Epidermal melanocyte (primary cell): Measurements from ENCODE around the gene KCNAB3.

Source experiments
- DNase-seq: peaks from one replicate; pipeline ENCODE4 v3.0.0; 2011; ENCODE audit warnings: low spot score; ENCODE audit not compliant: insufficient read length

KCNAB3 gene

DNA sequence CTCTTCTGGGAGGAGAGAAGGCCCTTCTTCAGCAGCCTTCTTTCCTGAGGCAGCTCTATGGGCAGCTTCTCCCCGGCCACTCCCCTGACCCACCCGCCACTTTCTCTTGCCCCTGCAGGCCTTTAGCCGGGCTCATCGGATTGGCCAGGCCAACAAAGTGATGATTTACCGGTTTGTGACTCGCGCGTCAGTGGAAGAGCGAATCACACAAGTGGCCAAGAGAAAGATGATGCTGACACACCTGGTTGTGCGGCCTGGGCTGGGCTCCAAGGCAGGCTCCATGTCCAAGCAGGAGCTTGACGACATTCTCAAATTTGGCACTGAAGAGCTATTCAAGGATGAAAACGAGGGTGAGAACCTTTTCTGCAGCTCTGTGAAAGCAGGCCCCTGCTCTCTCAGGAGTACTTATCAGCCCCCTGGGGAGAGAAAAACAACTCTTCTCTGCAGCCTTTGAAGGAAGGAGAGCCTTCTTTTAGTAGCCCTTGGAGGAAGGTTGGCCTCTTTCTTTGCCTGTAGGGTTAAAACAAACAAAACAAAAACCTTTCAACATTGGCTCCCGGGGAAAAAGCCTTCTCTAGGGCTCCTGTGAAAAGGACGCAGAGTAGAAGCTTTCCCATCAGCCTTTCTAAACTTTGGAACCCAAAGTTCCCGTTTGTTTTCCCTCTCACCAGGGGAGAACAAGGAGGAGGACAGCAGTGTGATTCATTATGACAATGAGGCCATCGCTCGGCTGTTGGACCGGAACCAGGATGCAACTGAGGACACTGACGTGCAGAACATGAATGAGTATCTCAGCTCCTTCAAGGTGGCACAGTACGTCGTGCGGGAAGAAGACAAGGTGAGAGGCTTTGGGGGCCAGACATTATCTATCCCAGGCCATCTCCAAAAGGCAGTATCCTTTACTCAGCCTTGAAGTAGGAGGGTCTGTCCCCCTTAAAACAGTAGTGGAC, 26.2 kb downstream of the KCNAB3 start:
- peak; percentile 3 for DNase-seq

DNA sequence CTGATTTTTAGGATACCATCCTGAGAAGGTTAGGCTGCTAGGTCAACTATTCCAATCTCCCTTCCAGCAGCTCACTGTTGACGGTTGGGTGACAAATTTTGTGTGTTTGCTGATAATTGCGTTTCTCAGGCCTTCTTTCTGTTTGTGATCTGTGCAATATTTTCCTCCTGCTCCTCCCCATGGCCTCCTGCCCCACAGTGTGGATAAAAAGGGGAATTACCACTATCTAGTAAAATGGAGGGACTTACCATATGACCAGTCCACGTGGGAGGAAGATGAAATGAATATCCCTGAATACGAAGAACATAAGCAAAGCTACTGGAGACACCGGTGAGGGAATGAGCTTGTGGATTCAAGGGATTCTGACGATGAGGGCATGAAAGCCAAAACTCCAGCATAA, 31.9 kb downstream of the KCNAB3 start:
- DNase-seq = no peak

DNA sequence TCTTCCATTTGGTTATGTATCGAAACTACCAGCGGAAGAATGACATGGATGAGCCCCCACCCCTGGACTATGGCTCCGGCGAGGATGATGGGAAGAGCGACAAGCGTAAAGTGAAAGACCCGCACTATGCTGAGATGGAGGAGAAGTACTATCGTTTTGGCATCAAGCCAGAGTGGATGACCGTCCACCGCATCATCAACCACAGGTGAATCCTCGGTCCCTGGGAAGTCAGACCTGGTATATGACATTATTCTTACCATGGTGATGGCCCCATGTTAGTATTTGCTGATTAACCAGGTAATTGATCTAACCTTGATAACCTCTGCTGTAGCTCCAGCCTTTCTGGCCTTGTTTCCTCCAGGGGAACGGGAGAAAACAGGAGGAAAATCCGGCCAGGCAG, 32.6 kb downstream of the KCNAB3 start:
- DNase-seq = no peak

DNA sequence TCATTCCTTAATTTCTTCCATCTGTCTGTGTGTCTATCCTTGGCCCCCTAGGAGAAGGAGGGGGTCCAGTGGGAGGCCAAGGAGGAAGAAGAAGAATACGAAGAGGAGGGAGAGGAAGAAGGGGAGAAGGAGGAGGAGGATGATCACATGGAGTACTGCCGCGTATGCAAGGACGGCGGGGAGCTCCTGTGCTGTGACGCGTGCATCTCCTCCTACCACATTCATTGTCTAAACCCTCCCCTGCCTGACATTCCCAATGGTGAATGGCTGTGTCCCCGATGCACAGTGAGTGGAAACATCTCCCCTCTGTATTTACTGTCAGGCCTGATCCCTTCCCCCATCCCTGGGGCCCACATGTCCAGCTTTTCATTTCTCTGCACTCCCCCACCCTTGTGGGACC, 34.8 kb downstream of the KCNAB3 start:
- DNase-seq = no peak

DNA sequence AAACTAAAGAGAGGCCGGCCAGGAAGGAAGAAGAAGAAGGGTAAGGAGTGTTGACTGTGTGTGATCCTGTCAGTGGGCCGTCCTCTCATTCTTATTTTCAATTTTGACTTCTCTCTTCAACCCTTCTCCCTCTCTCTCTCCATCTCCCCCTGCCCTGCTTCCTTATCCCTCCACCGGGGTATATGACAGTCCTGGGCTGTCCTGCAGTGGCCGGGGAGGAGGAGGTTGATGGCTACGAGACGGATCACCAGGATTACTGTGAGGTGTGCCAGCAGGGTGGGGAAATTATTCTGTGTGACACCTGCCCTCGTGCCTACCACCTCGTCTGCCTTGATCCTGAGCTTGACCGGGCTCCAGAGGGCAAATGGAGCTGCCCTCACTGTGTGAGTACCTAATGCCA, 35.4 kb downstream of the KCNAB3 start:
- no peak for DNase-seq

DNA sequence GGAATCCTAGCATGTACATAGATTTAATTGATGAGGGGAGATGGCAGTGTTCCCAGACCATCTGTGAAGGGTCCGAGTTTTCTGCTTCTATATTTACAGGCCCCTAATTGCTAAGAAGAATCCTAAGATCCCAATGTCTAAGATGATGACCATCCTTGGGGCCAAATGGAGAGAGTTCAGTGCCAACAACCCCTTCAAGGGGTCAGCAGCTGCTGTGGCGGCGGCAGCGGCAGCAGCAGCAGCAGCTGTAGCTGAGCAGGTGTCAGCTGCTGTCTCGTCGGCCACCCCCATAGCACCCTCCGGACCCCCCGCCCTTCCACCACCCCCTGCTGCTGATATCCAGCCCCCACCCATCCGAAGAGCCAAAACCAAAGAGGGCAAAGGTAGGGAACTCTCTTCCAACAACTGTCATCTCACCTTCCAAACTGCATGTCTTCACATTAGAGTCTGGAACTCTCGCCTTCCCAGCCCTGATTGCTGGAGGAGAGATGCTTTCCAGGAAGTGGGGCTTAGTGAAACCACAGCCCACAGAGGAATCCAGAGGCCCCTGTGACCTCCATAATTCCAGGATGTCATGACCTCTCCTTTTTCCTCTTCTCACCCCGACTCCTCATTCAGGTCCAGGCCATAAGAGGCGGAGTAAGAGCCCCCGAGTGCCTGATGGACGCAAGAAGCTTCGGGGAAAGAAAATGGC, 36.3 kb downstream of the KCNAB3 start:
- DNase-seq = no peak

DNA sequence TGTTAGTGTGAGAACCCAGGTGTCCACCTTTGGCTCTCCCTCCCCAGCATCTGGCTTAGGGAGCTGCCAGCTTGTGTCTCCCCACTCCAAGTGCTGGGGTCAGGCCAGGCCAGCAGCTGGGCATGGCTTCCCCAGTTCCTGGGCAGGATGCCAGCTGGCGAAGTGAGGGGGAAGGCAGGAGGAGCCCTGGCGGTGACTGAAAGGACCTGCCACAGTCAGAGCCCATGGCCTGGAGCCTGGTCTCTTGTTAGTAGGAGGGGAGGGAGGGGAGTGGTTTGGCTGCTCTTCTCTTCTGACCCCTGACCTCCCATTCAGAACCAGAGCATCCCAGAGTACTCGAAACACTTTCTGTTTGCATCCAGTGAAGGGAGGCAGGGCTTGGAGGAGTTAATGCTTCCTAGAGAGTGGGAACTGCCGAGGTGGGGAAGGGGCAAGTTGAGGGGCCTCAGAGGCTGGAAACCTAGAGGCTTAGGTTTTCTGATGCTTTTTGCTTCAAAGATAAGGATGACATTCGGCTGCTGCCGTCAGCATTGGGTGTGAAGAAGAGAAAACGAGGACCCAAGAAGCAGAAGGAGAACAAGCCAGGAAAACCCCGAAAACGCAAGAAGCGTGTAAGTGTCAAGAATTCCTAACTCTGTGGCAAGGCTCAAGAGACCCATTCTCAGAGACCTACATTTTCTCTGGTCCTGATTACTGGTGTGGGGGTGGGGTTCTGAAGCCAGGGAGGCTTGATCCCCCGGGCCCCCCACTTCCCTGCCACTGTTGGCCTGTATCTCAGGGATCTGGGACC, 40.3 kb downstream of the KCNAB3 start:
- peak; percentile 97 for DNase-seq

DNA sequence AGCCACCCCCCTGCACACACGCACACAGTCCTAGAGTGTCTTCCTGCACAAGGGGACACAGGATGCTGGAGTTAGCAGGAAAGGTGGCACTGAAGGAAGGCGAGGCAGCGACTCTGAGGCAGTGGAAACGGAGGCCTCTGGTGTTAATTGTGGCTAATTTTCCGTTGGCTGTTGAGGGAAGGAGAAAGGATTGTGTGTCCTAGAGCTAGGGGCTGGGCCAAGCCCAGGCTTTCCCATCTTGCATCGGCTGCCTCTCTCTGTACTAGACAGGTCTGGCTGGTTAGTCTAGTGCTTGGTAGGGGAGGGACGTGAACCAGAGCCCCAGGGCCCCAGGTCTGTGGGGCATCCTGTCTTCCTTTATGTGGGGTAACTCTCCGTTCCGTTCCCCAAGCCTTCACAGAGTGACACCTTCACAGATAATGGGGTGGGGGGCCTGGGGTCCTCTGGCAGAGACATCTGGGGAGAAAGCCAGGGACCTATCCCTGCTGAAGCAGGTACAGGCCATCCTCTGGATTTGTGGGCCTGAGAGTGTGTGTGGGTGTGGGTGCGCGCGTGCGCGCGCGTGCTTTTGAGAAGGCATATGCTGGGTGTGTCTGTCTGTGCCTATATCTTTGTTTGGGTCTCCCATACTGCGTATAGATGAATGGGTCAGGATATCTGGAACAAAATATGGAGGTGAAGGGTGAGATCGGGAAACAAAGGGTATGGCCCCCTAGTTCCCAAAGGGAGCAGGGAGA, 41.3 kb downstream of the KCNAB3 start, which contains the start of gene CHD3:
Gene CHD3, plus strand, starts transcription at position 606 of the 737 bp plus-strand sequence. CDS start 212 bp downstream, outside the sequence.
- no peak for DNase-seq

DNA sequence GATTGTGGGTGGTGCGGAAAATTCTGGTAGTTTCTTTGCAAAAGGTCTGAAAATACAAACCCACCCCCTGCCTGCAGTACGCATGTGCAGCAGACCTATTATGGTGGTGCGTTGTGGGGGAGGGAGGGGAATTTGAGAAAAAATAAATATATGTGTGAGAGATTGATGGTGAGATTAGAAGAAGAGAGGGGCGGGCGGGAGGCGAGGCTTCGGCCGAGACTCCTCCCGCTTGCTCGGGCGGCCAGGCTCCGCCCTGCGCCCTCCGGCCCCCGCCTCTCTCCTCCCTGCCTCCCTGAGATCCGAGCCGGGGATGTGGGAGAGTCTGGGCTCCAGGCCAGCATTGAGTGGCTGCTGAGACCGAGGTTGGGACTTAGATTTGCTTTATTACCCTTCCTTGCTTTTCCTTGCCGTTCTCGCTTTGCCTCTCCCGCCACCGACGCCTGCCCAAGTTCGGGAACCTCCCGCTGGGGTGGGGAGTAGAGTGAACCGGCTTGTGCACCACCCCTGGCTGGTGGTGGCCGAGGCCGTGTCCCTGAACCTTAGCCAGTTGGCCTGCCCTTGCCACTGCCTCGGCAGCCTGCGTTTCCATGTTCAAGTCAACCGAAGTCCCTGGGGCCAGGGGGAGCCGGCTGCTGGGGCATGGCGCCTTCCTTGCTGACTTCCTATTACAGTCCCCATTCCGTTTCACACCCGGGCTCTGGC, 42.0 kb downstream of the KCNAB3 start:
- peak; percentile 97 for DNase-seq

DNA sequence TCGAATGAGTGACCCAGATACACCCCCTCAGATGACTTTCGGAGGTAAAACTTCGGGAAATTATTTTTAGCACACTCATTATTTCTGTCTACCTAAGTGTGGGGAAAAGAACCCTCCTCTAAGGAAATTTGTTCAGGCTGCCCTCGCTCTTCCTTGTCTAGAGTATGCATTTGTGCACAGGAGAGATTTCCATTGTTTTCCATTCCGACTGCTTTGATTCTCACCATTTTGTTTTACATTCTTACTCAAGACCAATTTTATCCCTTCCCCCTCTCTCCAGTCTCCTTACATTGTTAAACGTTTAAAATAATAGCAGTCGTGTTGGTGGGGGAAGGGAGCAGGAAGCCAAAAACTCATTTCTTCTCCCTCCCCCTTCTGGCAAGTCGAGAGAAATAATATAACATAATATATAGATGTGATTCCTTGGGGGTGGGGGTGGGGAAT, 42.6 kb downstream of the KCNAB3 start:
- DNase-seq = no peak

DNA sequence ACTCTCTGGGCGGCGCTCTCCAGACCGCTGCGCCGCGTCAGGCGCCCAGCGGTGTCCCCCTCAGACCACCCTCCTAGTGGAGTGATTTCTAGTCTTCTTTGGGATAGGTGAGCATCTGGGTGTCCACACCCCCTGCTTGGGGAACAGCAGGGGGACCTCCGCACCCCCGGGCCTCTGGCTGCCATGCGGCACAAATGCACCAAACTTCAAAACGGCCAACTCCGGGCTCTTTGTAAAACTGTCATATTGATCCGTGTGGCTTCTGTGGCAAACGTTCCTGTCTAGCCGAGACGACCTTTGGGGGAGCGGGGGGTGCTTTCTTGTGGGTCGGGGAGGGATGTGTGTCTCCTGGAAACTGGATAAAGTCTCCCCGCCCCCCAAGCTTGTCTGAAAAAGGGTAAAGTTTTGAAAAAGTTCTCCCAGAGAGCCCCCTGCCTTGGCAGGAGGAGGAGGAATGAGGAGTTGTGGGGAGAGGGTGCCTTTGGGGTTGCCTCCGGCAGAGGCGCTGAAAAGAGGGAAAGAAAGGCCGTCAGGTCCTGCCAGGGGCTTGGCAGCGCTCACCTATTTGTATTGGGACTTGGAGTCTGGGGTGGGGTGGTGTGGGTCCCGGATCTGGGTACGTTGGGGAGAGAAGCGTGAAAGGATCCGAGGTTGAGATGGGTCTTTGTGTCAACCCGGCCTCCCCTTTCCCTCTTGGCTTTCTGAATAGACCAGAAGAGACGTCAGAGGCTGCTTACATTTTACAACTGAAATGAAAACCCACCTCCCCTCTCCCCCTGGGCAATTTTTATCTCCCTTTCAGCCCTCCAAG, 43.2 kb downstream of the KCNAB3 start:
- DNase-seq = no peak

DNA sequence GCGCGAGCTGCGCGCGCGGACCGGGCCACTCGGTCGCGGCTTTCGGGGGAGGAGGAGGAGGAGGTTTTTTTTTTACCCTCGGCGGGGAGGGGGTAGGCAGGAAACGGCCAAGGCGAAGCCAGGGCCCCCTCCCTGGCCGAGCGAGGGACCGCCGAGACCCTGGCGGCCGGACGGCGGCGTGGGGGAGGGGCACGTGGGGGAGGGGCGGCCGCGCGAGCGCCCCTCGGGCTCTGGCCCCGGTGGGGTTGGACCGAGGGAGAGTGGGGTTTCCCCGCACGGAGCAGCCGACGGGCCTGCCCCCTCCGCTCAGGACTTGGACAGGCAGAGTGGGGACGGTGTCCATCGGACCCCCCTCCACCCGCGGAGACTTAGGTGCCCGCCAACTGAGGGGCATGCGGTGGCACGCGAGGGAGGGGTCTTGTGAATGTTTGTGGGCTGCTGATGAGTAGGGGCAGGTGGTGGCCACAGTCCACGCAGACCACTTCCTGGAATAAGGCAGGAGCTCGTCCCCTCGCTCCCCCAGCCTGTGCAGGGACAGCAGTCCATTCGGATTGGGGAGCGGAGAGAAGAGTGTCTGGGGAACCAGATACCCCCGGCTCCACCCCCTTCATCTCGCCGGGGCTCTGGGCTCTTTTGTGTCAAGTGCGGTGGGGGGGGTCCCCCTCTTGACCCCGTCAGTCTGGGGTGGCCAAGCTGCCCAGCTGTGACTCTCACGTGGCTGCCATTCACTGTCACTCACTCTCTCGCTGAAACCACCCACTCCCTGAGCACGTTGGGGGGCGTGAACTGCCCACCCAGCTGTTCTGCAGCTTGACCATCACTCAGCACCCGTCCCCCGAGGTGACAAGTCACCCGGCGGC, 44.1 kb downstream of the KCNAB3 start:
- peak; percentile 56 for DNase-seq

DNA sequence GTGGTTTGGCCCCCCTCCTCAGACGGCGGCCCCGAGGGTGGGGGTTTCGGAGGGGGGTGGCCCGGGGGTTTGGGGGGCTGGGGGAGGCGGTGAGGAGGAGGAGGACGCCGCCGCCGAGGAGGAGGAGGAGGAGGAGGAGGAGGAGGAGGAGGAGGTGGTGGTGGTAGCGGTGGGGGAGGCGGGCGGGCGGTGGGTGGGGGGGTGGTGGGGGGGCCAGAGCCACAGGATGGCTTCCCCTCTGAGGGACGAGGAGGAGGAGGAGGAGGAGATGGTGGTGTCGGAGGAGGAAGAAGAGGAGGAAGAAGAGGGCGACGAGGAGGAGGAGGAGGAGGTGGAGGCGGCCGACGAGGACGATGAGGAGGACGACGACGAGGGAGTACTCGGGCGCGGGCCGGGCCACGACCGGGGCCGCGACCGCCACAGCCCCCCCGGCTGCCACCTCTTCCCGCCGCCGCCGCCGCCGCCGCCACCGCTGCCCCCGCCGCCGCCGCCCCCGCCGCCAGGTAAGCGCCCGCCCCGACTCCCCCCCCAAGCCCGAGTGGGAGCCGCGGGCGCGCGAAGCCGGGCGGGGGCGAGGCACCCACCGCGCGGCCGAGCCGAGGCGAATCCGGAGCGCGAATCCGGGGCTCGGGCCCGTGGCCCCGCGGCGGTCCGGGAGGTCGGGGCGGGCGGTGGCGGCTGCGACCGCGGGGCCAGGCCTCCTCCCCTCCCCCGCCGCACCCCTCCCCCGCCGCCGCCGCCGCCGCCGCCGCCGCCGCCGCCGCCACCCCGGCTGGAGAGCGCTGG, 44.9 kb downstream of the KCNAB3 start:
- no peak for DNase-seq

DNA sequence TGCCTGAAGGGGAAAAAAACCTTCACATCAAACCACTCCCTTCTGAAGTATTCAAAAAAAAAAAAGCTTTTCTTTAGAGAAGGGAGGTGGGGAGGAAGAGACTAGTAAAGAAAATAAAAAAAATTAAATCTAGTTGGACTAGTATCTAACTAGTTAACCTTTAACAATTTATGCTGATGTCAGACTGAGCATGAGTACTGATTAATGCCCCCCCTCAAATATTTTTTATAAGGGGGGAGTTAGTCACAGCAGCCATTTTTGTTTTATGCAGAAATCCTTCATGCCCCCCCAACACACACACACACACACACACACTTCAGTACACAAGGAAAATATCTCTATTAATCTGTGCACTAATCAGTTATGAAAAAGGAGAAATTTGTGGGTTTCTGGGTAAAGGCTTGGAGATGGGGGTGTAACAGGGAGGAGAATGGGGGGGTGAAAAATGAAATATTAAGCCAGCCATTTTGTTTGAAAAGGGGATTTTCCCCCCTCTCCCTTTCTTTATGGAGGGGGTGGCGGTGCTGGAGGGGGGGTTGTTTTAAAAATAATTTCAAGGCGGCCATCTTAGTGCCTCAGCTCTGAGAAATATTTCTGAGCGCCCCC, 45.8 kb downstream of the KCNAB3 start:
- no peak for DNase-seq

DNA sequence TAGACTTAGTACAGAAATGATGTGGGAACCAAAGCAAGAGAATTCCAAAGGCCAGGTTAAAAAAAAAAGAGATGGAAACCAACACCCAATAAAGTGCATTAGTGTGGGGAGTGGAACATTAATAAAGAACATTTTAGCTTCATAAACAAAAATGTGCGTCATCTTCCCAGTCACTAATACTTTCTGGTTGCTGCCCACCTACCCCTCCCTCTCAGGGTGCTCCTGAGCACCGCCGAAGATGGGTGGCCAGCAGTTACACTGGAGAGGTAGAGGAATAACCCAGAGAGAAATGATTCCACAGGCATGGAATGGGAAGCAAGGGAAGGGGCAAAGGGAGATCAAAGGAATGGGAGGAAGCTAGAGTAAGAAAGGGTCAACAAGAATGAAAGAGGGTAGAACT, 47.0 kb downstream of the KCNAB3 start:
- DNase-seq = no peak

DNA sequence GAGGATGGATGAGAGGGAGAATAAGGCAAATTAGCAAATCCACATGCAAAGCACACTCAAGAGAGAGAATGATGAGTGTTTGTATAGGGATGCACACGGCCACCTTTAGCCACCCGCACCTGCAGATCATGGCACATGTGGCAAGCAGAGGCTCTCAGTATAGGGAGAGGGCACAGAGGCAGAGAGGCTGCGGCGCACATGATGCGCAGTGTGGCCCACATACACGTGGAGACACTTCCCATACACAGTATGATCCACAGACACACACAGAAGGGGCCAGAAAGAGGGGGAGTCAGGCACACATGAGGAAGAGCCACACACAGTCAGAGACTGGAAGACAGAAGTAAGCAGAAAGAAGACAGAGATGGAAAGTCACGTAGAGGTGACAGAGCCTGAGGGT, 47.6 kb downstream of the KCNAB3 start:
- no peak for DNase-seq
